NCI-H524 treated with DMSO at 0.1 percent for 48 hours (cell line): Measurements from ENCODE around the gene GARS1.
"Not testable (repeated sequence)": the region's sequence is repeated elsewhere in the genome, so short reads cannot be mapped to it uniquely, and the experiment has no call there.

Source experiments
- DNase-seq: peaks from one replicate; lab custom pipeline; 2025; lab: John Stamatoyannopoulos, UW

Gene GARS1, protein sequence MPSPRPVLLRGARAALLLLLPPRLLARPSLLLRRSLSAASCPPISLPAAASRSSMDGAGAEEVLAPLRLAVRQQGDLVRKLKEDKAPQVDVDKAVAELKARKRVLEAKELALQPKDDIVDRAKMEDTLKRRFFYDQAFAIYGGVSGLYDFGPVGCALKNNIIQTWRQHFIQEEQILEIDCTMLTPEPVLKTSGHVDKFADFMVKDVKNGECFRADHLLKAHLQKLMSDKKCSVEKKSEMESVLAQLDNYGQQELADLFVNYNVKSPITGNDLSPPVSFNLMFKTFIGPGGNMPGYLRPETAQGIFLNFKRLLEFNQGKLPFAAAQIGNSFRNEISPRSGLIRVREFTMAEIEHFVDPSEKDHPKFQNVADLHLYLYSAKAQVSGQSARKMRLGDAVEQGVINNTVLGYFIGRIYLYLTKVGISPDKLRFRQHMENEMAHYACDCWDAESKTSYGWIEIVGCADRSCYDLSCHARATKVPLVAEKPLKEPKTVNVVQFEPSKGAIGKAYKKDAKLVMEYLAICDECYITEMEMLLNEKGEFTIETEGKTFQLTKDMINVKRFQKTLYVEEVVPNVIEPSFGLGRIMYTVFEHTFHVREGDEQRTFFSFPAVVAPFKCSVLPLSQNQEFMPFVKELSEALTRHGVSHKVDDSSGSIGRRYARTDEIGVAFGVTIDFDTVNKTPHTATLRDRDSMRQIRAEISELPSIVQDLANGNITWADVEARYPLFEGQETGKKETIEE

DNA sequence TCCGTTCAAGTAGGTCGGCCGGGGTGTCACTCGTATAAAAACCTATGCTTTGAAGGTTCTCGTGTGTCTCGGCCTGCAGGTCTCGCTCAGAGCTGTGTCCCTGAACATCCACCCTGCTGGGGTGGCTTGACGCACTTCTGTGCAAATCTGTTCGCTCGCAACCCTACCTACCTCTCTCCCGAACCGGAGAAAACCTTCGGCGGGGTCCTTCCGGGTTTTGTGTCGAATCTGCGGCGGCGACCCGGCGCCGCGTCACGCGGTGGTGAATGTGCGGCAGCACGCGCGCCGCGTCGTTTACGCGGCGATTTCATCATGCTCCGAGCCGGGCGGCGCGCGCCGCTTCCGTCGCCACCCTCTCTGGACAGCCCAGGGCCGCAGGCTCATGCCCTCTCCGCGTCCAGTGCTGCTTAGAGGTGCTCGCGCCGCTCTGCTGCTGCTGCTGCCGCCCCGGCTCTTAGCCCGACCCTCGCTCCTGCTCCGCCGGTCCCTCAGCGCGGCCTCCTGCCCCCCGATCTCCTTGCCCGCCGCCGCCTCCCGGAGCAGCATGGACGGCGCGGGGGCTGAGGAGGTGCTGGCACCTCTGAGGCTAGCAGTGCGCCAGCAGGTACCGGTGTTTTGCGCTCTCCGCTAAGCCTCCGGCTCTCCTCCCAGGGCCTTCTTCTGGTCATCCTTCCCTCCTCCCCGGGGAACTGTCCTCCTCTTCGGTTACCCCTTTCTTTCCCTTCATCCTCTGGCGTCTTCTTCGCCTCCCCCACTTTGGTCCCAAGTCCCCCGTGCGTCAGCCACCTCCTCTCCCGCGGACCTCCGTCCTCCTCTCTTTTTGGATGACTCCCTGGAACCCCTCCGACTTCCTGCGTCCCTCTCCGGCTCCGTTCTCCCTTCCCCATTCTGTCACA is at the start of gene GARS1:
GARS1 (plus strand) TSS at position 339 of the 896 bp plus-strand sequence; CDS start at position 383, 44 bp downstream.
- peak; percentile 23 for DNase-seq

DNA sequence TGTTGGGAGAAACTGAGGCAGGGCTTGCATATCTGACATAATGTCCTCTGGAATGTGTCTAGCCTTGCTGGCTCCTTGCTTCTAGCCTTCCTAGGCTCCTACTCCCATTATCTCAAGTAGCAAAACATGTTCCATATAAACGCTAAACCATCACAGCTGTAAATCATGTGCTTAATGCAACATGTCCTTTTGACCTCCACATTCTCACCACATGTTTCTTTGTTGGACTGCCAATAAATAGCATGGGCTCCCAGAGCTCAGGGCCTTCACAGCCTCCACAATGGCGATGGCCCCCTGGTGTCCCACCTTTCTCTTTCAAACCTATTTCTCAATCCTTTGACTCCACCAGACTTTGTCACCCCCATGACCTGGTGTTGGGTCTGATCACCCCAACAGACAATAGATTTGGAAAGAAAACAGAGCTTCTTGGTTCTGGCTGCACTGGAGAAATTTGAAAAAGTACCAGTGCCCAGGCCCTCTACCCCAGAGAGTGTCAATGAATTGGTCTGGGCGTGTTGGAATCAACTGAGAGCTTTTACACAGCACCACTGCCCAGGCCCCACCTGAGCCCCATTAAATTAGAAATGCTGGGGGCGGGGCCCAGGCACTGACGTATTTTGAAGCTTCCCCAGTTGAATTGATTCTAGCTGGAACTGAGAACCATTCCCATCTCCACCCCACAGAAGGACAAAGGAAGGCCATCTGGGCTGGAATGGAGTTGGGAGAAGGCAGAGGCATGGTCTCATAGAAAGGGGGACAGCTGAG is 48.7 kb upstream of the GARS1 start:
- no peak for DNase-seq

DNA sequence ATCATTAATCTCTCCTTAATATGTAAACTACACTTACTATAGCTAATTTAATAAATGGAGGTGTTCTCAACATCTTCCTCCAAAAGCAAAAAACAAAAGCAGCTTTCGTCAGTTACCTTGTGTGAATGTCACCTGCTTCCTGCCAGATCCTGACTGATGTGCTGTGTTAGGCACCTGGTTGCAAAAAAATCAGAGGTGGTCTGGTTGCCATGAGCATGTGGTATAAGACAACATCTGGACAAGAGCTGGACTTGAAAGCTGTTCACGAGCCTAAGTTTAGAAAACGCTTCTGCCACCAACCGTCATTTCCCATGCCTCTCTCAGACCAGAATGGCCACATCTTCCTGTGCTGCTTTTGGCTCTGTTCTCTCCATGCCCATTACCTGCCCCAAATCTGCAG is 48.1 kb upstream of the GARS1 start:
- no peak for DNase-seq

DNA sequence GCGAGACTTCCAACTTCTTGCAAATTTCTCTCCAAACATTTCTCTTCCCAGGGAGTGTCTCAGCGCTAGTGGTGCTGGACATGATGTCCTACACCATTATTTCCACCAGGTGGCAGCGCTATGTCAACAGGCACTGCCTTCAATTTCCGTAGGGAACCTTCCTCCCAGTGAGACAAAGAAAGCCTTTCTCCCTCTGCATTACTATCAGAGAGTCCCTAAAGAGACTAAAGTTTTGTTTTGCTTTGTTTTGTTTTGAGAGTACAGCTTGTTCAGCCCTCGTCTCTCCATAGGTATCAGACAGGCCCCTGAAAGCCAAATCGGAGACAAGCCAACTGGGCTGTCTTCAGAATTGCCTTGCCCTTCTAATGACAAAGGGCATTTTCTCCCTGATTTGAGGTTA is 45.8 kb upstream of the GARS1 start:
- no peak for DNase-seq

DNA sequence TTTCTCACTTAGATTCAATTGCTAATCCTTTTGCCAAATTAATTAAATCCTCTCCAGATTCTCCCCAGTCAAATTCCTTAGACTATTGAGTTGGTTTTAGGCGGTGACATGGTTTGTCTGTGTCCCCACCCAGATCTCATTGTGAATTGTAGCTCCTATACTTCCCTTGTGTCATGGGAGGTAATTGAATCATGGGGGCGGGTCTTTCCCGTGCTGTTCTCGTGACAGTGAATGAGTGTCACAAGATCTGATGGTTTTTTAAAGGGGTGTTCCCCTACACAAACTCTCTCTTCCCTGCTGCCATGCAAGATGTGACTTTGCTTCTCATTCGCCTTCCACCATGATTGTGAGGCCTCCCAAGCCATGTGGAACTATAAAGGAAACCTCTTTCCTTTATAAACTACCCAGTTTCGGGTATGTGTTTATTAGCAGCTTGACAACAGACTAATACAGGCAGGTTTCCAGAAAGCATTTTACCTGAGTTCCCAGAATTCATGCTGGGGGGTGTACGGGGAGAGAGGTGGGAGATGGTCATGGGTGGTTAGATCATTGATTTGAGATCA is 44.7 kb upstream of the GARS1 start:
- DNase-seq: no peak

DNA sequence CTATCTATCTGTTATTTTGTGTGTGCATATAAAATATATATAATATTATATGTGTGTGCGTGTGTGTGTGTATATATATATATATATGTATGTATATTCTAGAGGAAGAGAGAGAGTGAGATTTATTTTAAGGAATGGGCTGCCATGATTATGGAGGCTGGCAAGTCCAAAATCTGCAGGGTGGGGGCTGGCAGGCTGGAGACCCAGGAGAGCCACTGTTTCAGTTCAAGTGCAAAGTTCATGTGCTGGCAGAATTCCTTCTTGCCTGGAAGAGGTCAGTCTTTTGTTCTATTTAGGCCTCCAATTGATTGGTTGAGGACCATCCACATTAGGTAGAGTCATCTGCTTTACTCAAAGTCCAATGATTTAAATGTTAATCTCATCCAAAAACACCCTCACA is 42.3 kb upstream of the GARS1 start:
- no peak for DNase-seq

DNA sequence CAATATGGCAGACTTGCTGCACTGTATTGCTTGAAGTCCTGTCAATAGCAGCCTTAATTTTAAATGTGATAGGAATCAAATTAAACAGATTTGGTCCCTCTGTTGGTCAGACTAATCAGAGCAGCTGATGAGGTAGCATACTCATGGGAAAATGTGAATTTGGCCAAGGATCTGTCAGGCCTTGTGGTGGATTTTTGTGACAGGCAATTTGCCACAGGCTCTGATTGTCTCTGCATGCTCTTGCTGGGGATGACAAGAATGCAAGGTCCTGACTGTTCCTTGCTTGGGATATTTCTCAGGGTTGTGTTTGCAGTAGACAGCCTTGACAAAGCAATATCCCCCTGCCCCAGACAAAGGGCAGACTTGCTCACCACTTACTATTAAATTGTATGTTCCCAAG is 41.5 kb upstream of the GARS1 start:
- no peak for DNase-seq

DNA sequence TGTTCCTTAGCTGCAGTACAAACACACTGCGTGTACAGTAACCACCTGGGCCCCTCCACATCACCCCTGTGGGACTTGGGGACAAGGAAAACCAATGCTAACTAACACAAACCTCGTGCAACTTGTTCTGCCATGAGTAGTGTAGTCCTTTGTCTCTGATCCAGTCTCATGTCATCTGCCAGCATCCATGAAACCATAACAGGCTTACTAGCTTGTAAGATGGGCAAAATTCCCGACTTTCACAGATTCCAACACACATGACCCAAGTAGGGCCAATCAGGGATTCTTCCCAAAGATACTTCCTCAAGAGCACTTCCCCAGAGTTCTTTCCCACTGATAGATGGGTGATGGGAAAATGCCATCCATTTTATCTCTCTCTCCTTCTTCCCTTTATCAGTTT is 41.1 kb upstream of the GARS1 start:
- DNase-seq: no peak

DNA sequence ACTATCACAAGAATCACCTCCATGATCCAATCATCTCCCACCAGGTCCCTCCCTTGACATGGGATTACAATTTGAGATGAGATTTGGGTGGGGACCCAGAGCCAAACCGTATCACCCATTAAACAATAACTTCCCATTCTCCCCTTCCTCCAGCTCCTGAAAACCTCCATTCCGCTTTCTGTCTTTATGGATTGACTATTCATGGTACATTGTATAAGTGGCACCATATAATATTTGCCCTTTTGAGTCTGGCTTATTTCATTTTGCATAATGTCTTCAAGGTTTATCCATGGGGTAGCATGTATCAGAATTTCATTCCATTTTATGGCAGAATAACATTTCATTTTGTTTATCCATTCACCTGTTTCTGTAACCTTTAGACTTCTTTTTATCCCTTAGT is 39.2 kb upstream of the GARS1 start:
- DNase-seq: no peak

DNA sequence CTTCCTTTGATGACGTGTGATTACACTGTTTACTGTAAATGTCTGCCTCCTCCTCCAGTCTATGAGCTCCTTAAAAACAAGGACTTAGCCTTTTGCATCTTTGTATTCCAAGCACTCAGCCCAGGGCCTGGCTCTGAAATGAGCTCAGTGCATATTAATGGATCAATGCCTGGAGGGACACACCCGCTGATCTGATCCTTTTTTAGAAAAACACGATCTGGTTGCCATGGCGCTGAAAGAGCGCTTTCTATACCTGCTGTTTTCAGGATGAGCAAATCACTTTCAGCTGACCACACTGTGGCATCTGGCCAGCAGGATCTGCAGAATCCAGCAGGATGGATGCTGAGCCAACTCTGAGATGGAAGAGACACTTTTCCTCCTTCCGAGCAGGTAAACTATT is 37.8 kb upstream of the GARS1 start:
- no peak for DNase-seq

DNA sequence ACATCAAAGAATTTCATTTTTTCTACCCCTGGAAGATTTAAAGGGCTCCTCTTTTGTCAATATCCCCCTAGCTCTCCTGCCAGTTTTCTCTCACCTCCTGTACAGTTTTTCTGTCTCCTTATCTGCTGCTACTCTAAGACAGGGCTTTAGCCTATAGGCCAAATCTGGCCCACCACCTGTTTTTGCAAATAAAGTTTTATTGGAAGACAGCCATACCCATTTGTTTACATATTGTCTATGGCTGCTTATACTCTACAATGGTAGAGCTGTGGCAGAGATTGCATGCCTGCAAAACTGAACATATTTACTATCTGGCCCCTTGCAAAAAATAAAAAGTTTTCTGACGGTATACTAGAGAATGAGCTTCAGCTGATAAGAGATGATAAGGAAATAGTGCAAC is 37.4 kb upstream of the GARS1 start:
- no peak for DNase-seq

DNA sequence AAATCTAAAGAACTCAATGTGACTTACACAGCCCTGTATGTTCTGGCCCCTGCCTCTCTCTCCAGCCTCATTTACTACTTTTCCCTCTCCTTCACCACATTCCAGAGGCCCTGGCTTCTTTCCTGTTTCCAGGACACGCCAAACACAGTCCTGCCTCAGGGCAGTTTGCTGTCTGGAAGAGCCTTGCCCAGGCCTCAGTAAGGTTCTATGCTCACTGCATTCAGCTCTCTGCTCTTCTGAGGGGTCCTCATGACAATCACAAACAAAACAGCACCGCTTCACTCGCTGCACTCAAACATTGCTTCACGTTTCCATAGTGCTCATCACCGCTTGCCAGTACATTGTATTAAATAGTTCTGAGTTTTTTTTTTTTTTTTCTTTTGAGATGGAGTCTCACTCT is 35.1 kb upstream of the GARS1 start:
- DNase-seq: no peak

DNA sequence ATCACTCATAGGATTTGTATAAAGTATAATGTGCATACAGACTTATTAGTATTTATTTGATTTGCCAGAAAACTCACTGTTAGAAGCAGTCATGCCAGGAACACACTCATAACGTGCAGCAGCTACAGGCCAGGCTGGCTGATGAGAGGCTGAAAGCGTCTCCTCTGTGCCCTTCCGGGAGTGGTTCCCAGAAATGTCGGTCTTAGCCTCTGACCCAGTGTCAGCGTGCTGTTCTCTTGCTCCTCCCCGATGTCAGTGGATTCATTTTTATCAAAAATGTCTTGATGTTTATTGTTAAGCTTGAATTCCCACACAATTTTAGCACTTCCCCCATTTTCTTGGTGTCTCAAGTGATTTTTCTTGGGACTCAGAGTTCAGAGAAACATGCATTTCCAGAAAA is 33.3 kb upstream of the GARS1 start:
- DNase-seq: no peak

DNA sequence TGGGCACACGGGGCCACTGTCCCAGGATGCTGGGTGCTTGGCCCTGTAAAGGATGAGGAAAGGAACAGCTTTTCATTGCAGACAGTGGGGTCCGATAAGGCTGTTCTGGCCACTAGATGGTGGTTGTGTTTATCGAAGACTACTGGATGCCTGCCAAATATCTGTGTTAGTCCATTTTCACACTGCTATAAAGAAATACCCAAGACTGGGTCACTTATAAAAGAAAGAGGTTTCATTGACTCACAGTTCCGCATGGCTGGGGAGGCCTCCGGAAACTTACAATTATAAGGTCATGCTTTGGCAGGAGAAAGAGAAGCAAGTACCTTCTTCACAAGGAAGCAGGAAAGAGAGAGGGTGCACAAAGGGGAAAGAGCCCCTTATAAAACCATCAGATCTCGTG is 32.2 kb upstream of the GARS1 start:
- DNase-seq: no peak

DNA sequence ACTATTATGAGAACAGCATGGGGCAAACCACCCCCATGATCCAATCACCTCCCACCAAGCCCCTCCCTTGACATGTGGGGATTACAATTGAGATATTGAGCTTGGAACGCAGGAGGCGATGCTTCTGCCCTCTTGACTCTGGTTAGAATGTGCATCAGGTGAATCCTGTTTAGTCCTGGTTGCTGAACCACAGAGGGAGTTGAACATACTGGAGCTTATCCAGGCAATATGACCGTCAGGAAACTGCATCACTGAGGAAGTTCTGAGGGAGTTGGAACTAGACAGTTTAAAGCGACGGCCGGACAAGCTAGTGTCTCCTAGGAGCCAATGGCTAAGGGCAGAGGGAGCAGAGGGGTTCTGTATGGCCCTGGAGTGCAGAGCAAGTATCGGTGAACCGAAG is 31.8 kb upstream of the GARS1 start:
- DNase-seq: no peak

DNA sequence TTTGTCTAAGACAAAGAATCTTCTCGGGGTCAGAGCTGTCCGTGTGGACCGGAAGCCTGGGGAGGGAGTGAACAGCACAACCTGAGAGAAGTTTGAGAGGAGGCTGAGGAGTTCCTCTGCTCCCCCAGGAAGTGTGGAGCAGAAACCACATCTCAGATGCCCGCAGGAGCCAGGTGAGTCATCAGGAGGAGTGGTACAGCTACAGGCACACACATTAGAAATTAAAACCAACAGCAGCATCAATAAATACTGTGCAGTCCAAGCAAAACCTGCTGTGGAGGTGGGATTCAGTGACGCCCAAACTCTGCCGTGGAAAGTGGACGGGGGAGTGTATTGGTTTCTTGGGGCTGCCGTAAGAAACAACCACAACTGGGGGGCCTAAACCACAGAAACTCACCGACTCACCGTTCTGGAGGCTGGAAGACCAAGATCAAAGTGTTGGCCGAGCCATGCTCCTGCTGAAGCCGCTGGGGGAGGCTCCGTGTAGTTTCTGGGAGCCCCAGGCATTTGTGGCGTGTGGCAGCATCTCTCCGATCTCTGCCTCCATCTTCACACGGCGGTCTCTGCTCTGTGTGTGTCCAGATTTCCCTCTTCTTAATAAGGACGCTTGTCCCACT is 31.2 kb upstream of the GARS1 start:
- no peak for DNase-seq

DNA sequence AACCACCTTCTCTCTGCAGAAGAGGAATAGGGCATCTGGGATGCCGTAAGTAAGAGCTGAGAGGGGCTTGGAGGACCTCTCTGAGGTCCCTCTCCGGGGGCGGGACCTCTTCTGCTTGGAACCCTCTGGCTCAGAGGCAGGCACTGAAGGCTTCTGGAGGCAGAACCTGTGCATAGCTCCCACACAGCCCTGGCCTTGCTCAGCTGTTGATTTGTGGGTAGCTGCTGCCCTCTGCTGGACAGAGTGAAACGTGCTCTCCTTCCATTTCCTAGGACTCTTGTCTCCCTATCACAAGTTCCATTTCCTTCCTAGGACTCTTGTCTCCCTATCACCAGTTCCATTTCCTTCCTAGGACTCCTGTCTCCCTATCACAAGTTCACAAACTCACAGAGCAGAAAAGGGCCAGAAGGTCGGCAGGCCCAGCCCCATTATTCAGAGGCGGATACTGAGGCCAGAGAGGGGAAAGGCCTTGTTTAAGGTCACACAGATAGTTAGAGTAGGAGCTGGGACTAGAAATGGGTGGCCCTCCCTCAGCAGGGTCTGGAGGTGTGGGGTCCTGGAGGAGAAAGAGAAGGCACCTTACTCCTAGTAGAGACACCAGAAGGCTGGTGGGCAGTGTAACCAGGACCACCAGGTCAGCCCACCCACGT is 30.3 kb upstream of the GARS1 start:
- DNase-seq: no peak

DNA sequence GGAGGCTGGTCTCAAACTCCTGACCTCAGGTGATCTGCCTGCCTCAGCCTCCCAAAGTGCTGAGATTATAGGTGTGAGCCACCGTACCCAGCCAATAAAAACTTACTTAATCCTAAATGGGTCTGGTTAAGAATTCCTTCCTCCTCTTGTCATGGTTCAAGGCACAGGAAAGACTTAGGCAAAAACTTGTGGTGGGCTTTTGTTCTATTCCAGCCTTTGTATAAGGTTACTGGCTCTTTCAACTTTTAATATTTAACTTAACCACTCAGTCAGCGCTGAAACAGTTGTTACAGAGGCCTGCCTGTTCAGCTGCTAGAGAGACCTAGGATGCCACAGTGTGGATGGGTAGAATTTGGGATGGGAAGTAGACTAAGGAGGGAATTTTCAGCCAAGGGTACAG is 28.1 kb upstream of the GARS1 start:
- no peak for DNase-seq

DNA sequence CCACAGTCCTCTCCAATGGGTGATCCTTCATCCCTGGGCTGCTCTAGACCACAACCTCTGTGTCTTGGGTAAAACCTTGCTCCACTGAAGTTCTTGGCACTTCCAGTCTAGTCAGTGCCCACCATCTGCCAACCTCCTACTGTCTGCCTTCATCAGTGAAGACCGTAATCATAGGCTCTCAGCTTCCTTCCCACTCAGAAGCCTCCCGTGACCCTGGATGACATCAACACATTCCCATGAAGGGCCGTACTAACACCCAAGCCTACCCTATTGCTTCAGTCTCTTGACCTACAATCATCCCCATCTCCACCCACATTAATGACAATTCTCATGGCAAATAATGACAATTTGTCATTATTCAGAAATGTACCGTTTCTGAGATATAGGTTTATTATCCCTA is 27.6 kb upstream of the GARS1 start:
- no peak for DNase-seq

DNA sequence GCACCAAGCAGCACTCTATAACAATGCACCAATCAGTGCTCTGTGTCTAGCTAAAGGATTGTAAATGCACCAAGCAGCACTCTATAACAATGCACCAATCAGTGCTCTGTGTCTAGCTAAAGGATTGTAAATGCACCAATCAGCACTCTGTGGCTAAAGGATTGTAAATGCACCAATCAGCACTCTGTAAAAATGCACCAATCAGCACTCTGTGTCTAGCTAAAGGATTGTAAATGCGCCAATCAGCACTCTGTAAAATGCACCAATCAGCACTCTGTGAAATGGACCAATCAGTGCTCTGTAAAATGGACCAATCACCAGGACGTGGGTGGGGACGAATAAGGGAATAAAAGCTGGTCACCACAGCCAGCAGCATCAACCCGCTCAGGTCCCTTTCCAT is 24.4 kb upstream of the GARS1 start:
- DNase-seq: not testable (repeated sequence)
